Neuronal stem cell (in vitro differentiated cells): ENCODE results near the gene GABRB2.

Experiments
- DNase-seq: peaks from one replicate; pipeline ENCODE4 v3.0.0-alpha.2; 2013; ENCODE audit warnings: low spot score
- H2AFZ ChIP-seq: one replicate; pipeline ENCODE4 v1.6.1; 2013; ENCODE audit warnings: mild to moderate bottlenecking, low read length, inconsistent platforms
- H2AK5ac ChIP-seq: 2 replicates; pipeline ENCODE4 v1.6.1; 2013; ENCODE audit warnings: low read depth, mild to moderate bottlenecking, inconsistent platforms, low read length, moderate library complexity, mixed read lengths
- H2BK120ac ChIP-seq: 2 replicates; pipeline ENCODE4 v1.6.1; 2013; ENCODE audit warnings: low read depth, mild to moderate bottlenecking, inconsistent platforms, low read length, moderate library complexity, mixed read lengths
- H2BK12ac ChIP-seq: one replicate; pipeline ENCODE4 v1.6.1; 2013; ENCODE audit warnings: low read length, inconsistent platforms
- H2BK15ac ChIP-seq: 2 replicates; pipeline ENCODE4 v1.6.1; 2013; ENCODE audit warnings: mild to moderate bottlenecking, low read length, inconsistent platforms, mixed read lengths
- H2BK5ac ChIP-seq: one replicate; pipeline ENCODE4 v1.6.1; 2013; ENCODE audit warnings: inconsistent platforms, mild to moderate bottlenecking, low read length, moderate library complexity
- H3K14ac ChIP-seq: one replicate; pipeline ENCODE4 v1.6.1; 2013; ENCODE audit warnings: low read length, inconsistent platforms
- H3K18ac ChIP-seq: 2 replicates; pipeline ENCODE4 v1.6.1; 2013; ENCODE audit warnings: low read length, inconsistent platforms
- H3K23ac ChIP-seq: 2 replicates; pipeline ENCODE4 v1.6.1; 2013; ENCODE audit warnings: low read depth, mild to moderate bottlenecking, mixed read lengths, low read length, inconsistent platforms; ENCODE audit not compliant: poor library complexity
- H3K27ac ChIP-seq: replicated peaks from 3 replicates; pipeline ENCODE4 v1.5.1; 2013; ENCODE audit warnings: low read length, inconsistent platforms
- H3K27me3 ChIP-seq, 3 experiments: 2 replicates each; pipeline ENCODE4 v1.6.1; 2013; ENCODE audit warnings: low read length in 3 of 3, mild to moderate bottlenecking in 2 of 3, inconsistent platforms in 1 of 3, low read depth in 1 of 3, mixed read lengths in 1 of 3, moderate library complexity in 1 of 3; ENCODE audit not compliant: control insufficient read depth in 3 of 3, insufficient read depth in 3 of 3
- H3K36me3 ChIP-seq, 2 donors: replicated peaks in 1 of 2; 2 replicates each; pipeline ENCODE4 v1.6.1; 2013; ENCODE audit warnings: low read length in 2 of 2; ENCODE audit not compliant: control insufficient read depth in 2 of 2, insufficient read depth in 2 of 2
- H3K4ac ChIP-seq: 2 replicates; pipeline ENCODE4 v1.6.1; 2013; ENCODE audit warnings: inconsistent platforms, mild to moderate bottlenecking, low read length, moderate library complexity
- H3K4me1 ChIP-seq, 2 donors: 1 replicate in 1 of 2; 2 replicates in 1 of 2; pipeline ENCODE4 v1.6.1; 2013; ENCODE audit warnings: low read length in 2 of 2, low read depth in 1 of 2; ENCODE audit not compliant: control insufficient read depth in 2 of 2, insufficient read depth in 1 of 2
- H3K4me2 ChIP-seq: one replicate; pipeline ENCODE4 v1.6.1; 2013; ENCODE audit warnings: mild to moderate bottlenecking, low read length, inconsistent platforms; ENCODE audit not compliant: insufficient read depth, poor library complexity, severe bottlenecking
- H3K4me3 ChIP-seq, 2 donors: 2 replicates each; pipeline ENCODE4 v1.5.1; 2013; ENCODE audit warnings: low read length in 2 of 2, mild to moderate bottlenecking in 2 of 2, inconsistent platforms in 1 of 2, moderate library complexity in 1 of 2
- H3K79me1 ChIP-seq: one replicate; pipeline ENCODE4 v1.6.1; 2013; ENCODE audit warnings: low read depth, mild to moderate bottlenecking, inconsistent platforms, low read length, moderate library complexity
- H3K9ac ChIP-seq: one replicate; pipeline ENCODE4 v1.6.1; 2013; ENCODE audit warnings: mild to moderate bottlenecking, low read depth, low read length, inconsistent platforms; ENCODE audit not compliant: poor library complexity
- H3K9me3 ChIP-seq, 2 donors: replicated peaks in 1 of 2; 2 replicates each; pipeline versions ENCODE3 to v1.6.1; 2013; ENCODE audit warnings: low read length in 2 of 2, mild to moderate bottlenecking in 2 of 2, inconsistent platforms in 1 of 2, low read depth in 1 of 2, mixed read lengths in 1 of 2, moderate library complexity in 1 of 2; ENCODE audit not compliant: control insufficient read depth in 2 of 2, insufficient read depth in 1 of 2
- H4K8ac ChIP-seq: one replicate; pipeline ENCODE4 v1.6.1; 2013; ENCODE audit warnings: low read depth, mild to moderate bottlenecking, inconsistent platforms, low read length, moderate library complexity
- H4K91ac ChIP-seq: one replicate; pipeline ENCODE4 v1.6.1; 2013; ENCODE audit warnings: low read length, low read depth, mild to moderate bottlenecking, inconsistent platforms; ENCODE audit not compliant: poor library complexity
- WGBS, 2 donors: extraction: QIAGEN DNeasy Blood & Tissue Kit; methylation state at CpG; one replicate each; pipeline ENCODE4 v1.1.7; 2013; ENCODE audit warnings: missing lambda C conversion rate in 2 of 2, mixed read lengths in 1 of 2; ENCODE audit not compliant: insufficient read length in 2 of 2, insufficient replicate concordance in 1 of 2; ENCODE audit errors: extremely low coverage in 2 of 2; 5-methylcytosine and 5-hydroxymethylcytosine counted together

GABRB2 gene

GRCh38 chr5:161382685-161383084 lies 163.8 kb downstream of the GABRB2 start:
- H3K14ac ChIP-seq = no peak overlapping the region
- H2BK15ac ChIP-seq = no peak overlapping the region
- H4K8ac ChIP-seq = no peak overlapping the region
- H3K4me2 ChIP-seq = no peak overlapping the region
- H2AK5ac ChIP-seq = no peak overlapping the region
- H3K9ac ChIP-seq = no peak overlapping the region
- no peak overlapping the region for H3K4me3 ChIP-seq
- H3K9me3 ChIP-seq = no peaks in the 10 kb centered on the region
- no peaks in the 10 kb centered on the region for H3K36me3 ChIP-seq
- no peak overlapping the region for H2BK12ac ChIP-seq
- no peak overlapping the region for H3K18ac ChIP-seq
- H3K4me1 ChIP-seq = no peaks in the 10 kb centered on the region
- no peak overlapping the region for H2AFZ ChIP-seq
- no peaks in the 10 kb centered on the region for H3K27me3 ChIP-seq
- H3K23ac ChIP-seq = no peak overlapping the region
- no peak overlapping the region for H4K91ac ChIP-seq
- no peaks in the 10 kb centered on the region for H3K79me1 ChIP-seq
- no peak overlapping the region for H2BK5ac ChIP-seq
- no peak overlapping the region for H3K27ac ChIP-seq
- no CpG with 5 or more reads among the region's 5 CpGs for WGBS, 2 donors
- no peak overlapping the region for H3K4ac ChIP-seq
- no peak for DNase-seq
- H2BK120ac ChIP-seq = no peak overlapping the region

- H2BK5ac ChIP-seq = no peak overlapping the region
- no peak overlapping the region for H2BK12ac ChIP-seq
- H2AK5ac ChIP-seq = no peak overlapping the region
- H3K27me3 ChIP-seq = no peaks in the 10 kb centered on the region
- H4K8ac ChIP-seq = no peak overlapping the region
- no peak overlapping the region for H2BK120ac ChIP-seq
- H3K36me3 ChIP-seq = no peaks in the 10 kb centered on the region
- H3K14ac ChIP-seq = no peak overlapping the region
- no peak overlapping the region for H3K18ac ChIP-seq
- no peak overlapping the region for H3K4ac ChIP-seq
- no peak overlapping the region for H3K4me3 ChIP-seq
- no peaks in the 10 kb centered on the region for H3K9me3 ChIP-seq
- H3K4me1 ChIP-seq = no peaks in the 10 kb centered on the region
- no peak overlapping the region for H3K9ac ChIP-seq
- no CpG with 5 or more reads among the region's 1 CpG for WGBS, 2 donors
- H4K91ac ChIP-seq = no peak overlapping the region
- H3K23ac ChIP-seq = no peak overlapping the region
- H3K79me1 ChIP-seq = no peaks in the 10 kb centered on the region
- H3K27ac ChIP-seq = no peak overlapping the region
- no peak overlapping the region for H2AFZ ChIP-seq
- no peak overlapping the region for H3K4me2 ChIP-seq
- no peak overlapping the region for H2BK15ac ChIP-seq
- no peak for DNase-seq
Observed at GRCh38 chr5:161380486-161380885, 166.0 kb downstream of the GABRB2 start.

GRCh38 chr5:161378701-161379100 lies 167.8 kb downstream of the GABRB2 start:
- no peak overlapping the region for H2BK5ac ChIP-seq

GRCh38 chr5:161376034-161376433 lies 170.5 kb downstream of the GABRB2 start:
- Histone ChIP-seq H3K4me3 (no peak overlapping the region), H3K4me1 (peaks cover 0 to 13% of the 10 kb centered on the region in 2 donors), H4K8ac (no peak overlapping the region), H2BK12ac (no peak overlapping the region), H3K9me3 (no peaks in the 10 kb centered on the region), H3K4ac (no peak overlapping the region), H3K27me3 (no peaks in the 10 kb centered on the region), H3K18ac (no peak overlapping the region), H3K23ac (no peak overlapping the region), H2BK120ac (no peak overlapping the region), H3K9ac (no peak overlapping the region), H2AK5ac (no peak overlapping the region), H3K4me2 (no peak overlapping the region), H2BK15ac (no peak overlapping the region), H2BK5ac (no peak overlapping the region), H3K79me1 (no peaks in the 10 kb centered on the region), H3K36me3 (no peaks in the 10 kb centered on the region), H3K27ac (no peak overlapping the region), H4K91ac (no peak overlapping the region), H3K14ac (no peak overlapping the region), H2AFZ (no peak overlapping the region)
- no CpG with 5 or more reads among the region's 1 CpG for WGBS, 2 donors
- no peak for DNase-seq

More at GRCh38 chr5:161378701-161379100, 167.8 kb downstream of the GABRB2 start:
- Histone ChIP-seq H3K27ac (no peak overlapping the region), H3K4me1 (no peaks in the 10 kb centered on the region), H4K8ac (no peak overlapping the region), H4K91ac (no peak overlapping the region), H3K79me1 (no peaks in the 10 kb centered on the region), H2BK12ac (no peak overlapping the region), H3K9me3 (no peaks in the 10 kb centered on the region), H2AK5ac (no peak overlapping the region), H3K36me3 (no peaks in the 10 kb centered on the region), H3K14ac (no peak overlapping the region), H2BK15ac (no peak overlapping the region), H3K18ac (no peak overlapping the region), H3K4me2 (no peak overlapping the region), H3K4me3 (no peak overlapping the region), H2AFZ (no peak overlapping the region), H3K27me3 (no peaks in the 10 kb centered on the region), H2BK120ac (no peak overlapping the region), H3K9ac (no peak overlapping the region), H3K4ac (no peak overlapping the region), H3K23ac (no peak overlapping the region)
- no peak for DNase-seq
- WGBS, 2 donors = no CpG with 5 or more reads among the region's 1 CpG
